H1 (cell line): ENCODE data around the gene FFAR2. TPM values are rescaled to one million over a fixed set of nuclear protein-coding genes. Genes with fewer than 3 reads are reported as not detected.

Experiments
- CTCF ChIA-PET: fragments of 300-600 bp; sonication (Branson Sonifier 250); formaldehyde crosslinking; loops from one replicate; lab custom pipeline; 2021; ENCODE audit not compliant: partially characterized antibody; lab: Charles Lee
- POLR2A ChIA-PET: fragments of 300-600 bp; sonication (Branson Sonifier 250); formaldehyde crosslinking; loops from one replicate; lab custom pipeline; 2021; ENCODE audit warnings: inconsistent platforms; ENCODE audit not compliant: partially characterized antibody; lab: Charles Lee
- DNase-seq, 2 experiments: peaks; one replicate each; pipeline versions ENCODE4 v3.0.0 to v3.0.0-alpha.2; 2010 to 2022; ENCODE audit warnings: low spot score in 2 of 2, low read depth in 1 of 2, mixed read lengths in 1 of 2
- FAIRE-seq: peaks from 2 replicates; lab custom pipeline; 2011; peaks lifted over from hg19 to GRCh38; lab: Jason Lieb, UNC
- H2AFZ ChIP-seq: 2 replicates; pipeline ENCODE4 v1.8.1; 2012; ENCODE audit warnings: low read length, inconsistent platforms
- H2AK5ac ChIP-seq: 2 replicates; pipeline ENCODE4 v1.6.1; 2013; ENCODE audit warnings: low read depth, low read length
- H2BK120ac ChIP-seq: replicated peaks from 2 replicates; pipeline ENCODE3; 2013; ENCODE audit warnings: low read depth, low read length, inconsistent platforms
- H2BK12ac ChIP-seq: 2 replicates; pipeline ENCODE4 v1.6.1; 2013; ENCODE audit warnings: low read depth, low read length
- H2BK15ac ChIP-seq: 2 replicates; pipeline ENCODE4 v1.6.1; 2013; ENCODE audit warnings: low read length
- H2BK20ac ChIP-seq: 2 replicates; pipeline ENCODE4 v1.6.1; 2013; ENCODE audit warnings: low read length
- H2BK5ac ChIP-seq: 2 replicates; pipeline ENCODE4 v1.6.1; 2013; ENCODE audit warnings: low read depth, low read length
- H3K14ac ChIP-seq: 2 replicates; pipeline ENCODE4 v1.6.1; 2013; ENCODE audit warnings: inconsistent platforms; ENCODE audit not compliant: insufficient read length
- H3K18ac ChIP-seq: 2 replicates; pipeline ENCODE4 v1.6.1; 2013; ENCODE audit warnings: low read length; ENCODE audit errors: extremely low read depth
- H3K23ac ChIP-seq: 2 replicates; pipeline ENCODE4 v1.6.1; 2013; ENCODE audit warnings: inconsistent platforms; ENCODE audit not compliant: insufficient read length
- H3K23me2 ChIP-seq: 2 replicates; pipeline ENCODE4 v1.6.1; 2013; ENCODE audit warnings: low read depth, low read length
- H3K27ac ChIP-seq: 2 replicates; pipeline ENCODE4 v1.6.1; 2011; ENCODE audit warnings: low read depth, low read length, inconsistent platforms
- H3K27me3 ChIP-seq, 4 experiments: replicated peaks in 1 of 4; 1 replicate in 1 of 4; 2 replicates in 3 of 4; pipeline versions ENCODE4 v1.6.1 to v1.8.1; 2011 to 2013; ENCODE audit warnings: low read length in 3 of 4, mild to moderate bottlenecking in 3 of 4, inconsistent platforms in 2 of 4, mixed read lengths in 2 of 4, moderate library complexity in 1 of 4; ENCODE audit not compliant: control insufficient read depth in 3 of 4, insufficient read depth in 3 of 4; ENCODE audit errors: extremely low read depth in 1 of 4
- H3K36me3 ChIP-seq, 4 experiments: 2 replicates each; pipeline versions ENCODE4 v1.6.1 to v1.8.1; 2011 to 2013; ENCODE audit warnings: mild to moderate bottlenecking in 4 of 4, low read length in 3 of 4, moderate library complexity in 2 of 4, control low read depth in 1 of 4, inconsistent platforms in 1 of 4; ENCODE audit not compliant: insufficient read depth in 4 of 4, control insufficient read depth in 2 of 4
- H3K4ac ChIP-seq: replicated peaks from 2 replicates; pipeline ENCODE3; 2013; ENCODE audit warnings: low read length, low read depth, mixed read lengths, inconsistent platforms; ENCODE audit not compliant: insufficient read length
- H3K4me1 ChIP-seq, 4 experiments: replicated peaks in 1 of 4; 1 replicate in 1 of 4; 2 replicates in 3 of 4; pipeline versions ENCODE4 v1.6.1 to v1.8.1; 2011 to 2013; ENCODE audit warnings: low read length in 3 of 4, inconsistent platforms in 2 of 4, mixed read lengths in 1 of 4; ENCODE audit not compliant: insufficient read depth in 4 of 4, control insufficient read depth in 3 of 4
- H3K4me2 ChIP-seq, 2 experiments: 2 replicates each; pipeline versions ENCODE4 v1.6.1 to v1.8.1; 2011 to 2013; ENCODE audit warnings: low read depth in 2 of 2, low read length in 2 of 2, control low read depth in 1 of 2, inconsistent platforms in 1 of 2, mild to moderate bottlenecking in 1 of 2; ENCODE audit not compliant: insufficient read depth in 1 of 2
- H3K4me3 ChIP-seq, 4 experiments: fragments of 200-600, 300-600 bp in 1 of 4; sonication (generic), shearing (Covaris generic), sonication (Bioruptor Twin) in 1 of 4; 2 replicates each; pipeline versions ENCODE4 v1.5.1 to v1.8.1; 2011 to 2016; ENCODE audit warnings: low read length in 4 of 4, low read depth in 3 of 4, control low read depth in 2 of 4, inconsistent platforms in 2 of 4, mild to moderate bottlenecking in 2 of 4, mixed read lengths in 1 of 4, moderate library complexity in 1 of 4; ENCODE audit not compliant: insufficient read depth in 2 of 4; ENCODE audit errors: extremely low read depth in 1 of 4
- H3K56ac ChIP-seq: replicated peaks from 2 replicates; pipeline ENCODE3; 2013; ENCODE audit warnings: low read depth, mild to moderate bottlenecking, mixed read lengths, low read length, inconsistent platforms; ENCODE audit not compliant: insufficient read length
- H3K79me1 ChIP-seq: 2 replicates; pipeline ENCODE4 v1.6.1; 2013; ENCODE audit warnings: low read depth, low read length, control low read depth
- H3K79me2 ChIP-seq, 2 experiments: 2 replicates each; pipeline versions ENCODE4 v1.6.1 to v1.8.1; 2012 to 2013; ENCODE audit warnings: low read length in 2 of 2, mild to moderate bottlenecking in 2 of 2, inconsistent platforms in 1 of 2; ENCODE audit not compliant: insufficient read depth in 2 of 2, control insufficient read depth in 1 of 2
- H3K9ac ChIP-seq, 4 experiments: replicated peaks in 1 of 4; 1 replicate in 1 of 4; 2 replicates in 3 of 4; pipeline versions ENCODE4 v1.6.1 to v1.8.1; 2011 to 2013; ENCODE audit warnings: low read depth in 3 of 4, low read length in 3 of 4, control low read depth in 2 of 4, mild to moderate bottlenecking in 2 of 4, moderate library complexity in 2 of 4, inconsistent platforms in 1 of 4; ENCODE audit errors: extremely low read depth in 1 of 4
- H3K9me3 ChIP-seq, 2 experiments: 2 replicates each; pipeline versions ENCODE4 v1.6.1 to v1.8.1; 2012 to 2013; ENCODE audit warnings: mild to moderate bottlenecking in 2 of 2, moderate library complexity in 2 of 2, control low read depth in 1 of 2, inconsistent platforms in 1 of 2, low read depth in 1 of 2, low read length in 1 of 2, mixed read lengths in 1 of 2; ENCODE audit not compliant: insufficient read depth in 2 of 2
- H4K20me1 ChIP-seq, 2 experiments: replicated peaks in 1 of 2; 2 replicates each; pipeline versions ENCODE3 to v1.8.1; 2011 to 2013; ENCODE audit warnings: inconsistent platforms in 2 of 2, low read length in 2 of 2, mild to moderate bottlenecking in 1 of 2; ENCODE audit not compliant: insufficient read depth in 2 of 2, control insufficient read depth in 1 of 2
- H4K5ac ChIP-seq: 2 replicates; pipeline ENCODE4 v1.6.1; 2013; ENCODE audit warnings: low read length, low read depth, mixed read lengths, inconsistent platforms; ENCODE audit not compliant: insufficient read length
- H4K8ac ChIP-seq: 2 replicates; pipeline ENCODE4 v1.8.0; 2013; ENCODE audit warnings: mild to moderate bottlenecking, moderate library complexity, low read length, inconsistent platforms; ENCODE audit not compliant: insufficient read depth; ENCODE audit errors: extremely low read depth
- H4K91ac ChIP-seq: replicated peaks from 2 replicates; pipeline ENCODE3; 2013; ENCODE audit warnings: low read length, mixed read lengths, inconsistent platforms; ENCODE audit not compliant: insufficient read length
- BCL11A ChIP-seq, 2 experiments: IDR thresholded peaks; one replicate each; pipeline ENCODE4 v1.6.1; 2011; ENCODE audit warnings: low read depth in 2 of 2, low read length in 2 of 2, mild to moderate bottlenecking in 2 of 2
- CREB1 ChIP-seq: IDR thresholded peaks from 2 replicates; pipeline ENCODE4 v1.6.1; 2012; ENCODE audit warnings: inconsistent platforms
- GABPA ChIP-seq: IDR thresholded peaks from 2 replicates; pipeline ENCODE4 v1.6.1; 2011; ENCODE audit warnings: mild to moderate bottlenecking, low read length, moderate library complexity, borderline replicate concordance; ENCODE audit not compliant: insufficient read depth
- JUND ChIP-seq: IDR thresholded peaks from 2 replicates; pipeline ENCODE4 v1.6.1; 2011; ENCODE audit warnings: mild to moderate bottlenecking, improper control_type of control experiment, low read length
- MAFK ChIP-seq: IDR thresholded peaks from 2 replicates; pipeline ENCODE4 v1.6.1; 2012; ENCODE audit warnings: low read depth, mild to moderate bottlenecking, improper control_type of control experiment, low read length
- NANOG ChIP-seq: IDR thresholded peaks from 2 replicates; pipeline ENCODE4 v1.6.1; 2011; ENCODE audit warnings: low read length, low read depth, mild to moderate bottlenecking, inconsistent platforms; ENCODE audit not compliant: insufficient read depth, poor library complexity, severe bottlenecking
- PHF8 ChIP-seq: fragments of 200-600 bp; sonication (generic); conservative IDR thresholded peaks from 2 replicates; pipeline ENCODE4 v1.7.1; 2012; ENCODE audit warnings: low read depth, mild to moderate bottlenecking, inconsistent platforms, low read length, moderate library complexity
- RAD21 ChIP-seq, 2 experiments: IDR thresholded peaks in 1 of 2; conservative IDR thresholded peaks in 1 of 2; 2 replicates each; pipeline ENCODE4 v1.6.1; 2011; ENCODE audit warnings: low read depth in 2 of 2, low read length in 2 of 2, improper control_type of control experiment in 1 of 2, inconsistent platforms in 1 of 2, mild to moderate bottlenecking in 1 of 2, moderate library complexity in 1 of 2
- RFX5 ChIP-seq: IDR thresholded peaks from 2 replicates; pipeline ENCODE4 v1.6.1; 2011; ENCODE audit warnings: low read depth, low read length, improper control_type of control experiment, borderline replicate concordance
- SIX5 ChIP-seq: IDR thresholded peaks from 2 replicates; pipeline ENCODE4 v1.6.1; 2011; ENCODE audit warnings: mild to moderate bottlenecking, low read depth, low read length
- TBP ChIP-seq: IDR thresholded peaks from 2 replicates; pipeline ENCODE4 v1.6.1; 2011; ENCODE audit warnings: low read depth, low read length, improper control_type of control experiment
- WGBS, 2 experiments: shearing (Covaris generic) in 1 of 2; methylation state at CpG; one replicate each; pipeline versions ENCODE4 v1.1.6 to v1.1.7; 2013 to 2015; ENCODE audit warnings: low lambda C conversion rate in 2 of 2, mixed read lengths in 2 of 2, inconsistent platforms in 1 of 2, low coverage in 1 of 2, missing lambda C conversion rate in 1 of 2; ENCODE audit not compliant: insufficient replicate concordance in 2 of 2, insufficient coverage in 1 of 2, insufficient read length in 1 of 2; ENCODE audit errors: extremely low coverage in 1 of 2, missing lambda C conversion rate in 1 of 2; 5-methylcytosine and 5-hydroxymethylcytosine counted together
- polyA plus RNA-seq, 7 experiments: library from polyadenylated mRNA; depleted of rRNA in 3 of 7; stranded (reverse) in 5 of 7; unstranded in 2 of 7; fragments of >200 nt in 5 of 7; fragments of 200-250 nt in 2 of 7; gene quantifications; 1 replicate in 5 of 7; 2 replicates in 1 of 7; 4 replicates in 1 of 7; pipeline versions ENCODE4 v1.2.1 to v1.2.3, GENCODE V29; 2011 to 2013; ENCODE audit warnings: missing spikeins in 2 of 7, mixed read lengths in 2 of 7
- total RNA-seq: library from RNA; stranded (reverse); fragmentation: NEBNext Ultra II Directional; extraction: Animal tissue kit (Norgen Biotek cat#: 25700); gene quantifications from 2 replicates; pipeline ENCODE4 v1.2.1, GENCODE V29; 2021
- TF ChIP-seq, protein P1 (sequence below): IDR thresholded peaks from 2 replicates; pipeline ENCODE4 v1.6.1; 2011; ENCODE audit warnings: low read length, improper control_type of control experiment

The FFAR2 gene
- total and polyA plus RNA-seq, 2 of the 8 experiments (the other 6 are each of a cell fraction or from before 2014, with no cell fraction given), result not detected

DNA sequence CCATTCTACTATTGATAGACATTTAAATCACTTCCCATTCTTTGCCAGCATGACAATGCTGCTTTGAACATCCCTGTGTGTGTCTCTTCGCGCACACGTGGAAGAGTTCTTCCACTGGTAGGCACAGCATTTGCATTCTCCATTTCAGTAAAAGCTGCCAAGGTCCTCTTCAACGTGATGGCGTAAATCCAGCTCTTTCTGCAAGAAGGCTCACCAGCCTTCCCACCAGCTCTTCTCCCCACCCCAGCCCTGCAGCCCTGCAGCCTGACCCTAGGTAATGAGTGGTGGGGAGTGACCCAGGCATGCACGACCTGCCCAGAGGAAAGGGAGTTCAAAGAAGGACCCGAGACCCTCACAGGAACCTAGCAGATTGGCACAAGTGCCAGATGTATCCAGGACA lies 31.7 kb upstream of the FFAR2 start:
- H4K8ac ChIP-seq, result 0 out of 2 replicates have a peak overlapping the region, but pooled peaks have one; percentile 19
- H4K5ac ChIP-seq, result no peak overlapping the region
- no peak overlapping the region for H3K18ac ChIP-seq
- H3K56ac ChIP-seq, result no peak overlapping the region
- H4K20me1 ChIP-seq, result no peaks in the 10 kb centered on the region
- no peak overlapping the region for H2AFZ ChIP-seq
- H3K27ac ChIP-seq, result no peak overlapping the region
- CTCF ChIA-PET, result interaction anchor here (1.3 to 4.6 kb wide), 2 partner anchors 16 to 52 kb away, joined by 3 to 18 read pairs; no protein-coding TSS in a partner anchor
- no peaks in the 10 kb centered on the region for H3K9me3 ChIP-seq
- no peaks in the 10 kb centered on the region for H3K4me1 ChIP-seq
- H2BK120ac ChIP-seq, result no peak overlapping the region
- POLR2A ChIA-PET, result no interaction called here
- no peak overlapping the region for H3K9ac ChIP-seq
- H3K27me3 ChIP-seq, result no peaks in the 10 kb centered on the region
- FAIRE-seq (no peak), DNase-seq (no peak)
- no peak overlapping the region for H4K91ac ChIP-seq
- H3K14ac ChIP-seq, result no peak overlapping the region
- no peaks in the 10 kb centered on the region for H3K36me3 ChIP-seq
- no peaks in the 10 kb centered on the region for H3K23me2 ChIP-seq
- H2BK5ac ChIP-seq, result no peak overlapping the region
- no peak overlapping the region for H2BK15ac ChIP-seq
- H3K23ac ChIP-seq, result no peak overlapping the region
- H3K4ac ChIP-seq, result no peak overlapping the region
- no peak overlapping the region for H3K4me2 ChIP-seq
- whole genome bisulfite sequencing, 2 experiments, result 87% methylated on average over 7 of the region's 7 CpGs; no CpG with 5 or more reads in 1 of the 2 experiments
- H2BK12ac ChIP-seq, result no peak overlapping the region
- no peaks in the 10 kb centered on the region for H3K79me2 ChIP-seq
- no peaks in the 10 kb centered on the region for H3K79me1 ChIP-seq
- no peak overlapping the region for H2BK20ac ChIP-seq
- H3K4me3 ChIP-seq, result no peak overlapping the region
- no peak overlapping the region for H2AK5ac ChIP-seq
- no peak for TF ChIP-seq CREB1
- no peak for TF ChIP-seq RFX5
- TF ChIP-seq SIX5, result no peak
- no peak for TF ChIP-seq JUND
- TF ChIP-seq PHF8, result no peak
- TF ChIP-seq NANOG, result no peak
- TF ChIP-seq GABPA, result no peak
- no peak for TF ChIP-seq BCL11A (IDR thresholded peaks at IDR 0.05; ENCODE audit: low read depth in 2 of 2, low read length in 2 of 2)
- no peak for TF ChIP-seq RAD21 (IDR thresholded peaks at IDR 0.05 in 1 of 2, conservative IDR thresholded peaks at IDR 0.05 in 1 of 2; ENCODE audit: low read depth in 2 of 2, low read length in 2 of 2)
- TF ChIP-seq, protein P1, sequence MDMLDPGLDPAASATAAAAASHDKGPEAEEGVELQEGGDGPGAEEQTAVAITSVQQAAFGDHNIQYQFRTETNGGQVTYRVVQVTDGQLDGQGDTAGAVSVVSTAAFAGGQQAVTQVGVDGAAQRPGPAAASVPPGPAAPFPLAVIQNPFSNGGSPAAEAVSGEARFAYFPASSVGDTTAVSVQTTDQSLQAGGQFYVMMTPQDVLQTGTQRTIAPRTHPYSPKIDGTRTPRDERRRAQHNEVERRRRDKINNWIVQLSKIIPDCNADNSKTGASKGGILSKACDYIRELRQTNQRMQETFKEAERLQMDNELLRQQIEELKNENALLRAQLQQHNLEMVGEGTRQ, result no peak
- no peak for TF ChIP-seq TBP
- no peak for TF ChIP-seq MAFK
